GF-D8 (cell line): ENCODE data around the gene RDM1.

ENCODE experiments used
- DNase-seq: peaks from one replicate; lab custom pipeline; 2025; lab: John Stamatoyannopoulos, UW

The RDM1 gene

GRCh38 chr17:35932586-35932985, 2.0 kb upstream of the RDM1 start:
- DNase-seq = no peak

GRCh38 chr17:35931794-35932425, 1.3 kb upstream of the RDM1 start:
- no peak for DNase-seq

- DNase-seq = no peak
These were observed 2.9 kb downstream of the RDM1 start for GRCh38 chr17:35927714-35928113.

GRCh38 chr17:35923609-35924114, 6.9 kb downstream of the RDM1 start:
- no peak for DNase-seq

- DNase-seq = no peak
These were observed 10.3 kb downstream of the RDM1 start for GRCh38 chr17:35920229-35920628.

- DNase-seq = no peak
These were observed 11.9 kb downstream of the RDM1 start for GRCh38 chr17:35918665-35919064.

- no peak for DNase-seq
These were observed 12.9 kb downstream of the RDM1 start for GRCh38 chr17:35917519-35918213.

GRCh38 chr17:35915153-35915964, 15.2 kb downstream of the RDM1 start:
- DNase-seq = no peak

GRCh38 chr17:35914354-35914753, 16.2 kb downstream of the RDM1 start:
- no peak for DNase-seq

- no peak for DNase-seq
These were observed 17.0 kb downstream of the RDM1 start for GRCh38 chr17:35913609-35914008.

- DNase-seq = no peak
These were observed 17.6 kb downstream of the RDM1 start for GRCh38 chr17:35912942-35913341.

GRCh38 chr17:35912339-35912912, 18.1 kb downstream of the RDM1 start:
- DNase-seq = no peak

- no peak for DNase-seq
These were observed 21.2 kb downstream of the RDM1 start for GRCh38 chr17:35909408-35909807.

- DNase-seq = no peak
These were observed 22.9 kb downstream of the RDM1 start for GRCh38 chr17:35907691-35908090.

- no peak for DNase-seq
These were observed 23.5 kb downstream of the RDM1 start for GRCh38 chr17:35906926-35907637.

- DNase-seq = no peak
These were observed 24.2 kb downstream of the RDM1 start for GRCh38 chr17:35906191-35906925.

- DNase-seq = no peak
These were observed 27.1 kb downstream of the RDM1 start for GRCh38 chr17:35903451-35903850.

- DNase-seq = no peak
These were observed 28.9 kb downstream of the RDM1 start for GRCh38 chr17:35901631-35902175.

- DNase-seq = no peak
These were observed 29.7 kb downstream of the RDM1 start for GRCh38 chr17:35900708-35901480.

- no peak for DNase-seq
These were observed 30.3 kb downstream of the RDM1 start for GRCh38 chr17:35900280-35900679.
